K562 (cell line): ENCODE results near the gene FKBP2. TPM values are rescaled to one million over a fixed set of nuclear protein-coding genes. Genes with fewer than 3 reads are reported as not detected.
A peak's percentile ranks its signal among the peaks of the same experiment; 100 is the strongest.

Experiments used
- CCAR2 ChIP-seq: fragments of 200-400 bp; formaldehyde crosslinking; IDR thresholded peaks from 2 replicates; pipeline ENCODE4 v1.6.1; 2017; ENCODE audit warnings: mild to moderate bottlenecking, low read depth, low read length
- ELF2 ChIP-seq: fragments of 250-450 bp; sonication (Bioruptor Pico); IDR thresholded peaks from 2 replicates; pipeline ENCODE4 v1.5.0; 2021; ENCODE audit warnings: mild to moderate bottlenecking
- HIVEP1 ChIP-seq: fragments of 250-450 bp; sonication (Bioruptor Pico); IDR thresholded peaks from 2 replicates; pipeline ENCODE4 v1.4.0; 2020; ENCODE audit warnings: mild to moderate bottlenecking
- JUN ChIP-seq, 2 experiments: sonication (generic) in 1 of 2; formaldehyde crosslinking in 1 of 2; IDR thresholded peaks; 2 replicates each; pipeline versions ENCODE4 v1.6.1 to v1.8.0; 2012 to 2022; ENCODE audit warnings: borderline replicate concordance in 2 of 2, mild to moderate bottlenecking in 2 of 2, improper control_type of control experiment in 1 of 2, low read depth in 1 of 2, low read length in 1 of 2, missing genetic modification reagents in 1 of 2
- NCOA4 ChIP-seq: fragments of 450-650 bp; IDR thresholded peaks from 2 replicates; pipeline ENCODE4 v1.6.1; 2018; ENCODE audit warnings: mild to moderate bottlenecking; ENCODE audit not compliant: partially characterized antibody
- NEUROD1 ChIP-seq: fragments of 150-350 bp; IDR thresholded peaks from 2 replicates; pipeline ENCODE4 v1.6.1; 2014; ENCODE audit warnings: borderline replicate concordance, low read length, low read depth; ENCODE audit not compliant: partially characterized antibody
- PHF21A ChIP-seq: fragments of 450-650 bp; IDR thresholded peaks from 2 replicates; pipeline ENCODE4 v1.6.1; 2017; ENCODE audit warnings: low read depth, borderline replicate concordance
- POLR2AphosphoS5 ChIP-seq: IDR thresholded peaks from 2 replicates; pipeline ENCODE4 v1.6.1; 2011; ENCODE audit warnings: mild to moderate bottlenecking, low read depth, low read length, moderate library complexity; ENCODE audit not compliant: control insufficient read depth, insufficient read depth
- RNF2 ChIP-seq: sonication (generic); IDR thresholded peaks from 2 replicates; pipeline ENCODE4 v1.6.1; 2016
- SMARCA4 ChIP-seq: fragments of 450-650 bp; IDR thresholded peaks from 2 replicates; pipeline ENCODE4 v1.6.1; 2016
- STAT5B ChIP-seq: fragments of 250-450 bp; sonication (Bioruptor Pico); IDR thresholded peaks from 2 replicates; pipeline ENCODE4 v1.8.0; 2021; ENCODE audit warnings: mild to moderate bottlenecking, inconsistent platforms
- ZKSCAN1 ChIP-seq: fragments of 150-350 bp; IDR thresholded peaks from 2 replicates; pipeline ENCODE4 v1.6.1; 2016; ENCODE audit warnings: low read depth, low read length
- ZNF263 ChIP-seq: sonication (generic); formaldehyde crosslinking; IDR thresholded peaks from 2 replicates; pipeline ENCODE4 v1.8.0; 2022; ENCODE audit warnings: mild to moderate bottlenecking, missing genetic modification reagents, borderline replicate concordance
- ZNF395 ChIP-seq: fragments of 200-800 bp; sonication (Bioruptor generic); IDR thresholded peaks from 2 replicates; pipeline ENCODE4 v1.6.1; 2017; ENCODE audit warnings: missing genetic modification characterization, missing compliant biosample characterization
- ZNF444 ChIP-seq: fragments of 250-450 bp; sonication (Bioruptor Pico); IDR thresholded peaks from 2 replicates; pipeline ENCODE4 v1.4.0; 2020; ENCODE audit warnings: mild to moderate bottlenecking, moderate library complexity
- ZNF518B ChIP-seq: fragments of 250-450 bp; sonication (Bioruptor Pico); IDR thresholded peaks from 2 replicates; pipeline ENCODE4 v1.5.0; 2021; ENCODE audit warnings: mild to moderate bottlenecking, moderate library complexity
- polyA plus RNA-seq, 8 experiments: library from polyadenylated mRNA; depleted of rRNA in 4 of 8; stranded (reverse) in 5 of 8; unstranded in 3 of 8; fragments of >200 nt; fragmentation: Nextera tagmentation in 2 of 8; fragmentation: Illumina TruSeq in 1 of 8; extraction: Ambion mirVana in 2 of 8; extraction: Trizol in 1 of 8; gene quantifications; 2 replicates each; pipeline versions ENCODE4 v1.2.1 to v1.2.3, GENCODE V29; 2011 to 2014; ENCODE audit warnings: inconsistent platforms in 1 of 8, missing spikeins in 1 of 8
- total RNA-seq, 7 experiments: library from RNA; depleted of rRNA in 6 of 7; stranded (reverse); fragments of >200 nt in 6 of 7; fragmentation: Illumina TruSeq in 2 of 7; extraction: Trizol in 2 of 7; gene quantifications; 2 replicates each; pipeline versions ENCODE4 v1.2.1 to v1.2.3, GENCODE V29; 2011 to 2021; ENCODE audit warnings: low replicate concordance in 1 of 7
- TF ChIP-seq, protein P1 (sequence below): fragments of 450-650 bp; IDR thresholded peaks from 2 replicates; pipeline ENCODE4 v1.6.1; 2016; ENCODE audit warnings: mild to moderate bottlenecking
- TF ChIP-seq, protein P2 (sequence below): sonication (generic); formaldehyde crosslinking; IDR thresholded peaks from 2 replicates; pipeline ENCODE4 v1.8.0; 2022; ENCODE audit warnings: mild to moderate bottlenecking, missing genetic modification reagents
- TF ChIP-seq, protein P3 (sequence below): fragments of 250-450 bp; sonication (Bioruptor Pico); IDR thresholded peaks from 2 replicates; pipeline ENCODE4 v1.9.0; 2021; ENCODE audit warnings: mild to moderate bottlenecking

FKBP2 gene
- total and polyA plus RNA-seq, 9 of the 15 experiments (the other 6 are each of a cell fraction or from before 2014, with no cell fraction given) = 3.5 to 151 (median 58.1) TPM

DNA sequence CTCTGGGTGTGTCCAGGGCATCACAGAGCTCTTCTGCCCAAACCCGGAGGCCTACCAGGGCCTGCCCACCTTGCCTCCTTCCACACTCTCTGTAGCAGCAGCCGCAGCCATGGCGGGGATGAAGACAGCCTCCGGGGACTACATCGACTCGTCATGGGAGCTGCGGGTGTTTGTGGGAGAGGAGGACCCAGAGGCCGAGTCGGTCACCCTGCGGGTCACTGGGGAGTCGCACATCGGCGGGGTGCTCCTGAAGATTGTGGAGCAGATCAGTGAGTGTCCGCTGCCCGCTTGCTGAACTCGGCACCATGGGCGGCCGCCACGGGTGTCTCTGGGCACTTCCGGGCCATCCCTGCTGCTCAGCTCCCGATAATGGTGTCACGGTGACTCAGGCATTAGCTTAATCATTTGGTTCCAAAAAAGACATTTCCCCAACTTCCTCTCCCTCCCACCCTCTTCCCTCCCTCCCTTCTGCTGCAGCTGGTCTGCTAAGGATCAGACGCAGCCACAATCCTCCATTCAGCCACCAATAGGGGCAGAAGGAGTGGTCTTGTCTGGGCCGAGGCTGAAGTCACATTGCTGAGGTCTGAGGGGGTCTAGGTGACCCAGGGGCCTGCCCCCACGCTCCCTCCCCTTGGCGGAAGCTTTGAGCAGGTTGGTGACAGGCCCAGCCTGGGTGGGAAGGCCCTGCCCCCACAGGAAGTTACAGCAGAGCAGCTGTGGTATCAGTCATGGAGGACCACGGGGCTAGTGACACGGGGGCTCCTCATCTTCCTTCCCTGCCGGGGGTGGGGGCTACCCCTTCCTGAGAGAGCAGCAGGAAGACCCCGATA is 33.4 kb upstream of the FKBP2 start (continued):
- TF ChIP-seq, protein P1, sequence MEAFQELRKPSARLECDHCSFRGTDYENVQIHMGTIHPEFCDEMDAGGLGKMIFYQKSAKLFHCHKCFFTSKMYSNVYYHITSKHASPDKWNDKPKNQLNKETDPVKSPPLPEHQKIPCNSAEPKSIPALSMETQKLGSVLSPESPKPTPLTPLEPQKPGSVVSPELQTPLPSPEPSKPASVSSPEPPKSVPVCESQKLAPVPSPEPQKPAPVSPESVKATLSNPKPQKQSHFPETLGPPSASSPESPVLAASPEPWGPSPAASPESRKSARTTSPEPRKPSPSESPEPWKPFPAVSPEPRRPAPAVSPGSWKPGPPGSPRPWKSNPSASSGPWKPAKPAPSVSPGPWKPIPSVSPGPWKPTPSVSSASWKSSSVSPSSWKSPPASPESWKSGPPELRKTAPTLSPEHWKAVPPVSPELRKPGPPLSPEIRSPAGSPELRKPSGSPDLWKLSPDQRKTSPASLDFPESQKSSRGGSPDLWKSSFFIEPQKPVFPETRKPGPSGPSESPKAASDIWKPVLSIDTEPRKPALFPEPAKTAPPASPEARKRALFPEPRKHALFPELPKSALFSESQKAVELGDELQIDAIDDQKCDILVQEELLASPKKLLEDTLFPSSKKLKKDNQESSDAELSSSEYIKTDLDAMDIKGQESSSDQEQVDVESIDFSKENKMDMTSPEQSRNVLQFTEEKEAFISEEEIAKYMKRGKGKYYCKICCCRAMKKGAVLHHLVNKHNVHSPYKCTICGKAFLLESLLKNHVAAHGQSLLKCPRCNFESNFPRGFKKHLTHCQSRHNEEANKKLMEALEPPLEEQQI = no peak
- no peak for TF ChIP-seq STAT5B
- TF ChIP-seq JUN (IDR thresholded peaks at IDR 0.05; ENCODE audit: borderline replicate concordance, low read depth, low read length) = no peak
- TF ChIP-seq JUN (CRISPR knock-in tag; IDR thresholded peaks at IDR 0.05; ENCODE audit: borderline replicate concordance) = 0 out of 2 replicates have a peak, but pooled peaks have one; percentile 55
- TF ChIP-seq ZNF518B (CRISPR knock-in tag) = no peak
- TF ChIP-seq CCAR2 = no peak
- TF ChIP-seq ZNF444 (CRISPR knock-in tag) = no peak
- peak; percentile 61; the same call in 1 of the 2 replicates for TF ChIP-seq ELF2 (CRISPR knock-in tag)
- TF ChIP-seq NEUROD1 = peak; percentile 35
- TF ChIP-seq PHF21A = no peak
- TF ChIP-seq, protein P2, sequence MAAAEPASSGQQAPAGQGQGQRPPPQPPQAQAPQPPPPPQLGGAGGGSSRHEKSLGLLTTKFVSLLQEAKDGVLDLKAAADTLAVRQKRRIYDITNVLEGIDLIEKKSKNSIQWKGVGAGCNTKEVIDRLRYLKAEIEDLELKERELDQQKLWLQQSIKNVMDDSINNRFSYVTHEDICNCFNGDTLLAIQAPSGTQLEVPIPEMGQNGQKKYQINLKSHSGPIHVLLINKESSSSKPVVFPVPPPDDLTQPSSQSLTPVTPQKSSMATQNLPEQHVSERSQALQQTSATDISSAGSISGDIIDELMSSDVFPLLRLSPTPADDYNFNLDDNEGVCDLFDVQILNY (CRISPR knock-in tag) = 0 out of 2 replicates have a peak, but pooled peaks have one; percentile 30
- no peak for TF ChIP-seq HIVEP1 (CRISPR knock-in tag)
- no peak for TF ChIP-seq ZKSCAN1
- TF ChIP-seq NCOA4 = no peak
- TF ChIP-seq ZNF263 (CRISPR knock-in tag) = peak; percentile 48
- TF ChIP-seq RNF2 = peak; percentile 89
- TF ChIP-seq ZNF395 (CRISPR knock-in tag) = peak; percentile 88
- TF ChIP-seq POLR2AphosphoS5 = peak; percentile 79
- TF ChIP-seq, protein P3, sequence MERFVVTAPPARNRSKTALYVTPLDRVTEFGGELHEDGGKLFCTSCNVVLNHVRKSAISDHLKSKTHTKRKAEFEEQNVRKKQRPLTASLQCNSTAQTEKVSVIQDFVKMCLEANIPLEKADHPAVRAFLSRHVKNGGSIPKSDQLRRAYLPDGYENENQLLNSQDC (CRISPR knock-in tag) = no peak
- peak; percentile 79 for TF ChIP-seq SMARCA4
